GM10847 (cell line): Measurements from ENCODE around the gene BRI3.

Experiments used
- POLR2A ChIP-seq: IDR thresholded peaks from 2 replicates; pipeline ENCODE4 v1.6.1; 2011; ENCODE audit not compliant: insufficient read length; ENCODE audit errors: extremely low read depth

The BRI3 gene, protein sequence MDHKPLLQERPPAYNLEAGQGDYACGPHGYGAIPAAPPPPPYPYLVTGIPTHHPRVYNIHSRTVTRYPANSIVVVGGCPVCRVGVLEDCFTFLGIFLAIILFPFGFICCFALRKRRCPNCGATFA

DNA sequence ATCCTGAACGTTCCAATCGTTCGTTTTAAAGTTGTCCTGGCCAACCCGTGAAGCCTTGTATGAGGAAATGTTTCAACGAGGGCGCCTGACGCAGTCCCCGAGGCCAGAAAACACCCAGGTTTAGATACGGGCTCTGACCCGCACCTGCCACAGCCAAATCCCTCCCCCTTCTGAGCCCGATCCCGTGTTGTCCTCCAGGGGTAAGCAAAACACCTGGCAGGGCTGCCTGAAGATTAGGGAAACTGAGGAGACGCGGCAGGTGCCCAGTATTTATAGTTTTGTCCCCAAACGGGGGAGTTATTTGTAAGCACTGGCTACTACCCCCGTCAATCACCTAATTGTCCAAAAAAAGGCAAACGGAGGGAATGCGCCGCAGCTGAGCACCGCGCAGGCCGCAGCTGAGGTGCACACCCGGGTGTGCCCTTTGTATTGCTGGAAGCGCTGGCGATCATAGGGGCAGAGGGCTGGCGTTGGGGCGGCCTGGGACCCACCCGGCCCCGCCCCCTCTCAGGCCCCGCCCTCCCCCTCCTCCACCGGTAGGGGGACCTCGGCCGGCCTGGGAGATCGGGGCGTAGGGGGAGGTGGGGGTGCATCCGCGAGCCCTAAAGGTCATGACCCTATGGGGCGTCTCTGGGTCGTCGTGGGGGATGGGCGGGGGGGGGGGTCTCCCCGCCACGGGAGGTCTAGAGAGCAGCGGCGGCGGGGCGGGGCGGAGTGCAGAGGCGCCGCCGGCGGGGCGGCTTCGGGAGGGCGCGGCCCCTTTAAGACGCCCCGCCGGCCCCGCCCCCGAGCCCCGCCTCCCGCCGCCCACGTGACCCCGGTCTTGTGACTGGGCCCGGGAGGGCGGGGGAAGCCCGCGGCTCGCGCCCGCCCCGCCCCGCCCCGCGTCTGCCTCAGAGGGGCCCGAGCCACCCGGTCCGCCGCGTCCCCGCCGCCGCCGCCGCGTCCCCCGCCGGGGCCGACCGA lies at the start of gene BRI3:
TSS of gene BRI3 (plus strand) at position 896 of the 966 bp plus-strand sequence. CDS start 110 bp downstream, outside the sequence.
- TF ChIP-seq POLR2A = peak; percentile 67

DNA sequence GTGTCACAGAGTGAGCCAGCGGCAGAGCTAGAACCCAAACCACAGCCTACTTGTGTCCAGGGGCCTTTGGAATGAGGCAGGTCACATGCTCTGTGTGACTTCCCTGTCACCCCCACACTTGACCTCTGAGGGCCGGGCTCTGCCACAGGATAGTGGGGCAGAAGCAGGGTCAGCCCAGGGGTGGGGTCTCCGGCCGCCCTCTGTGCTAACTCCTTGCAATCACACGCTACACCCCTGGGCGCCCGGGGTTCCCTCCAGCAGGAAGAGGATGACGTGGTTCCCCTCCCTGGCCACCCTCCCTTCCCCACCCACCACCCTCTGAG lies 49.3 kb upstream of the BRI3 start:
- TF ChIP-seq POLR2A = no peak

DNA sequence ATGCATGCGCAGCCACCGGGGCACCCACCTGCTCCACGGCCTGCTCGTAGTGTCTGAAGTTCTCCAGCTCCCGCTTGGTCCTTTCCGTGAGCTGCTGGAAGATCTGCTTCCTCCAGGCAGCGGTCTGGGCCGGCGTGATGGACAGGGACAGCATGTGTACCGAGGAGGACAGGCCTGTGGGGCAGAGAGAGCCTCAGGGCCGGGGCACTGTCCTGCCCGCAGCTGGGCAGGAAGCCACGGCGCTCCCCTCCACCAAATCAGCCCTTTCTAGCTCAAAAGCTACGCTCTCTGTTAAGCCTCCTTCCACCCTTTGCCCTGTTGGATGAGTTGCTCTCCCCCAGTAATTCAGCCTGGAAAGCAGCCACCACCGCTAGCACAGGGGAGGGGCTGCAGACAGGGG lies 48.7 kb upstream of the BRI3 start:
- no peak for TF ChIP-seq POLR2A

DNA sequence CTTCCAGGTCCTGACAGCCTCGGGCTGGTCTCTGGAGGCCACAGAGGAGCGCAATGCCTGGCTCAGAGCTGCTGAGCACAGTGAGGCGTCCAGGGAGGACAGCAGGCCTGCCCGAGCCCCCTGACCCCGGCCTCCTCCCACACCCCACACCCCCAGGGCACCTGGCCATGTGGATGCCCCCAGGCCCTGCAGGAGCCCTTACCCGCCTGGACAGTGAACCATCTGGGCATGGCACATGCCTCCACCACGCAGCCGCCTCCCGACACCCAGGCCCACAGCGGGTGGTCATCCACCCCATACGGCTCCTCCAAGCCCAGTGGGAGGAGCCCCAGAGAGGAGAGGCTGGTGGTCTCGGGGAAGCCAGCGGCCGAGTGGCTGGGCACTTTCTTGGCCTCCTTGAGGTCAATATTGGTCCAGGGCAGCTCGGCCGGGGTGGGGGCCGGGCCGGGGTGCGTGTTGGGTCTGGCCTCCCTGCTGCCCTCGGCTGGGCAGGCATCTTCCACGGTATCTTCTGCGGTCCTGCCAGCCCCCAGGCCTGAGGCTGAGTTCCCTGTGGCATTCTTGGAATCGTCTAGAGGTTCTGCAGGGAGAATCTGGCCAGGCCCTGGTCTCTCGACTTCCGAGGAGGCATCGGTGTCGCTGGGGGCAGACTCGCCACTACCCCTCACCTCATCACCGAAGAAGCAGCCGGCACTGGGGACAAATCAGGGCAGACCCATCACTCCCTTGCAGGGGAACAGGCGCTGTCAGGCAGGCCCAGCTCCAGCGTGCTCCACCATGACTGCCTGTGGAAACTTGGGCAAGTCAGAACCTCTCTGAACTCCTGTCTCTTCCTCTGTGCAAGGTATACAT lies 48.0 kb upstream of the BRI3 start:
- TF ChIP-seq POLR2A = no peak

DNA sequence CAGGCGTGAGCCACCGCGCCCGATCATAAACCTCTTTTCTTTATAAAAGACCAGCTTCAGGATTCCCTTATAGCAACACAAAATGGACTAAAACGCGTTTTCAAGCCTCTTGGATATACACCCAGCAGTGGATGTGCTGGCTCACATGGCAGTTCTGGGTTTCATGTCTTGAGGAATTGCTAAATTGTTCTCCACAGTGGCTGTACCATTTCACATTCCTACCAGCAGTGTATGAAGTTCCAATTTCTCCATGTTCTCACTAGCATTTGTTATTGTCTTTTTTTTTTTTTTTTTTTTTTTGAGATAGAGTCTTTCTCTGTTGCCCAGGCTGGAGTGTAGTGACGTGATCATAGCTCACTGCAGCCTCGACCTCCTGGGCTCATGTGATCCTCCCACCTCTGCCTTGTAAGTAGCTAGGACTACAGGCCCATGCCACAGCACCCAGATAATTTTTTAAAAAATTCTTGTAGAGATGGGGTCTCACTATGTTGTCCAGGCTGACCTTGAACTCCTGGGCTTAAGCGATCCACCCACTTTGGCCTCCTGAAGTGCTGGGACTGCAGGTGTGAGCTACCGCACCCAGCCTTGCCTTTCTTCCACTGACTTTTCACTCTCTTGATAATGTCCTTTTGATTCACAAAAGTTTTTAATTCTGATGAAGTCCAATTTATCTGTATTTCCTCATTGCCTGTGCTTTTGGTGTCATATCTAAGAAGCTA lies 46.9 kb upstream of the BRI3 start:
- no peak for TF ChIP-seq POLR2A

DNA sequence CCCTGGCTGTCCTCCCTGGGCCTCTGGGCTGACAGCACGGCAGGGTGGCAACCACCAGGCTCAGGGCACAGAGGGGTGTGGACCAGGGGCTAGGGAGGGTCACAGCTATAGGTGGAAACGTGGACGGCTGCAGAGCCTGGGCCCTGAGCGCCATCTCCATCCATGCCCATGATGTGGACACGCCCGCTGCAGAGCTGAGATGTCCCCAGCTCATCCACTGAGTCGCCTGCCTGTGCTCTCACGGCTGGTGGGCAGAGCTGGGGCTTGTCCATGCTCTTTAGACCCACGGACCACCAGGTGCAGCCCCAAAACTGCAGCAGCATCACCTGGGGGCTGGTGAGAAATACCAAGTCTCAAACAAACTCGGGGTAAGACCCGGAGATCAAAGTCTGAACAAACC lies 45.6 kb upstream of the BRI3 start:
- no peak for TF ChIP-seq POLR2A

DNA sequence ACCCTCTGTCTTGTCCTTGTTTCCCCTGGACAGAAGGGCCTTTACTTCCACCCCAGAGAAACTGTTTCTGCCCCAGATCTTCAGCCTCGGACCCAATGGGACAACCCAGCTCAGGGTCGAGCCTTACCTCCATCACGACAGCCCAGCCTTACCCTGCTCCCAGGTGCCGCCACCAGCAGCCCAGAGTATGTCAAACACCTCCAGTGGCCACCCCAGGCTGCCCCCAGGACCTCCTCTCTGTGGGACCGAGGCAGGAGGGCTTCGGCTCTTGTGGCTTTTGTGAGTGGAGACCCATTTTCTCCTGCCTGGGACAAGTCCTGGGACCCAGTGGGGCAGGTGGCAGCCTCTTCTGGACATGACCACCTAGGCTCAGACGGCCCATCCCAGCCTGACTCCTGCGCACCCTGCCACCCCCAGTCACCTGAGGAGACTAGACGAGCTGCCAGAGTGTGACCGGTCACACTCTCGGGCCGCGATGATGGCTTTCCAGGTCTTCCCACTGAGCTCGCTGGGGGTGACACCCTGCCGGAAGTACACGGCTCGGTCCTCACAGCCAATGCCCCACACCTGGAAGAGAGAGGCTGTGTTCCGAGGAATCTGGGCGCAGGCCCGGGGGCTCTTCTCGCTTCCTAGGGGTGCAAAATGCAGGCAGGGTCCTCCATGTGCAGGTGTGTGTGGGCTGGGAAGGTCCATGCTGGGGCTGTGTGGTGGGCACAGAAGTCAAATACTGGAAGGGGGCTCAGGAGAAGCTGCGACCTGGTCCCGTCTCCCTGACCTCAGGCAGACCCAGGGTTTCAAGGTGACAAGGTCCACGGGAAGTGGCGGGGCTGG lies 44.9 kb upstream of the BRI3 start:
- no peak for TF ChIP-seq POLR2A

DNA sequence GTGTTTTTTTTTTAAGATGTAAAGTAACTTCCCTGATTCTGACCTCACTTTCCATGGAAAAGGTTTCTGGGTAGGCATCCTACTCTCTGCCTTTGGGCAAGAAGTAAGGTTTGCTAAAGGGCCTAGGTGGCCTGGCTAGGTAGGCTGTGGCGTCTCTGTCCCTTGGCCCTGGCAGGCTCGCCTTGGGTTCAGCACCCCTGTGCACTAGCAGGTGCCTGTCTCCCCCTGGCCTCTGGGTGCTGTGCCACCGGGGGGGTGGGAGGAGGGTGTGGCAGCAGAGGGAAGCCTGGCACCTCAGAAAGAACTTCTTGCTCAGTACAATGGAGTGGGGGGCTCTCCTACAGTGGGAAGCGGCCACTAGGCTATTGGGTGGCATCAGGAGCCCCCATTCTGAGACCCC lies 43.4 kb upstream of the BRI3 start:
- TF ChIP-seq POLR2A = no peak

DNA sequence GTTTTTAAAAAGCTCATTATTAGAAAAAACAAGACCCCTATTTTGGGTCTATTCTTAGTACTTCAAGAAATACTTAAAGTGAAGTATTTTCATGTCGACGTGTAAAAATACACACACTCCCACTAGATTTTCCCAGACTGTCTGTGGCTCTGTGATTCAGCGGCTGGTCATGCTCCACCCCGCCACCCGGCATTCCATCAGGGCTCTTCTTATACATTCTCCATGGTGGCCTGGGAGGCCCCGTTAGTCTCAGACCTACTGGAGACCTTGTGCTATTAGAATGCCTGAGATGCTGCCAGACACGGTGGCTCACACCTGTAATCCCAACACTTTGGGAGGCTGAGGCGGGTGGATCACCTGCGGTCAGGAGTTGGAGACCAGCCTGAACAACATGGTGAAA lies 42.5 kb upstream of the BRI3 start:
- TF ChIP-seq POLR2A = no peak

DNA sequence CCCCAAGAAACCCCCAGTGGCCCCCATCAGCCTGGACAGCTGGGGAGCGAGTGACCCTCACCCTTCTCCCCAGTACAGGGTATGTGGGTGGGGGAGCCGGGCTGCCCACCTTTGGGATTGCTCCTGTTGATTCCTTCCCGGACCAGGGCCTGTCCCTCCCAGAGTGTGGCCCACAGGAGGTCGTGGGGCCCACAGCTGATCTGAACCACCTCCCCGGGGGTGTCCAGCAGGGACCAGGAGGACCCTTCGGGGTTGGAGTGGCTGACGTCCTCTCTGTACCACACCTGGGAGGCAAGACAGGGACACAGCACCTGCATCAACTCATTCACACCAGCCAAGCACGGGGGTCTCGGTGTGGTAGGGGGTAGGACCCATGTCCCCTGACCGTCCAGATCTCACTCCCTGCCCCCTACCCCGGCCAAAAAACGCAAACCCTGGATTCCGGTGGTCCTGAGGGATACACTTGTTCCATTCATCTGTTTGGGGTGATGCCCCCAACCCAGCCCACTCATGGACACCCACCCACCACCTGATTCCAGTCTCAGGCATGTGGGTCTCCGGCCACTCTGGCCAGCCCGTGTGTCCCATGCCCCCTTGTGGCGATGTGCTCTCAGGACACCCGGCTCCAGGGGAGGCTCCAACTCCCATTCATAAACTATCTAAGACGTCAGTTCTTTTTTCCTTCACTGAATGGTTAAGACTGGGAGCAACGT lies 40.4 kb upstream of the BRI3 start:
- TF ChIP-seq POLR2A = no peak

DNA sequence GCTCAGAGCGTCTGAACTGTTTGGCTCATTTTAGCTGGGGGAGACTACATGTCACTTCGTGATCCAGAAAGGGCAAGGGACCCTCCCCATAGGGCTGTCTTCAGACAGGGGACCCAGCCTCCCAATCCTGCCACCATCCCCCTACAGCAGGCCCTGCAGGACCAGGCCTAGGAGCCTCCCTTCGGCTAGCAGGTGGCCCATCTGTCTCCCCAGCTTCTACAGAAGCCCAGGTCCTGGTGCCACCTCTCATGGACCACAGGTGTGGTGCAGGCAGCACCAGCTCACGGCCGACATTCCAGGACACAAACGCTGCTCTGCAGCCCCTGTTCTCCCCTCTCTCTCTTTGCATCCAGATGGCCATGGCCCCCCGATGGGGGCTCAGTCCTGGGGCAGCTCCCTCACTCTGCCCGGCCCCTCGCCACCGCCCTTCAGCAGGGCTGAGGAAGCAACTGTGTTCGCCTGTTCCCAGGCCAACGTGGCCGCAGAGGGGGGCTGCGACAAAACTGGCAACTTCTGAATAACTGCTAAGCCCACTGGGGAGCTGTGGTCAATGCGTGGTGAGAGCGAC lies 39.7 kb upstream of the BRI3 start:
- TF ChIP-seq POLR2A = no peak

DNA sequence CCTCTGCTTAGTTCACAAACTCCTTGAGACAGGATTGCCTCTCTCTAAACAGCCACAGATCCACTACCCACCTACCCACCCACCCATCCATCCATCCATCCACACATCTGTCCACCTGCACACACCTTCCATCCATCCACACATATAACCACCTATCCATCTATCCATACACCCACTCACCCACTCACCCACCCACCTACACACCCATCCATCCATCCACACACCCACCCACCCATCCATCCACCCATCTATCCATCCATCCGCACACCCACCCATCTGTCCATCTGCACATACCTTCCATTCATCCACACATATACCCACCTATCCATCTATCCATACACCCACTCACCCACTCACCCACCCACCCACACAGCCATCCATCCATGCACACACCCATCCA lies 39.1 kb upstream of the BRI3 start:
- no peak for TF ChIP-seq POLR2A

DNA sequence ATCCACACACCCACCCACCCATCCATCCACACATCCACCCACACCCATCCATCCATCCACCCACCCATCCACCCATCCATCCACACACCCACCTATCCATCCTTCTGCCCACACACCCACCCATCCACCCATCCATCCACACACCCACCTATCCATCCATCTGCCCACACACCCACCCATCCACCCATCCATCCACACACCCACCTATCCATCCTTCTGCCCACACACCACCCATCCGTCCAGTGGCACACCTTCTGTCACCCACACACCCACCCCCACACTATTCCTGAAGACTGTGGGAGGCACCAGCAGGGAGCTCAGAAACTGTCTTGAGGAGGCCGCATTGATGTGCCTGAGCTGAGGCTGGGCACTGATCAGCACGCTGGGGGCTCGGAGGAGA lies 38.6 kb upstream of the BRI3 start:
- TF ChIP-seq POLR2A = no peak

DNA sequence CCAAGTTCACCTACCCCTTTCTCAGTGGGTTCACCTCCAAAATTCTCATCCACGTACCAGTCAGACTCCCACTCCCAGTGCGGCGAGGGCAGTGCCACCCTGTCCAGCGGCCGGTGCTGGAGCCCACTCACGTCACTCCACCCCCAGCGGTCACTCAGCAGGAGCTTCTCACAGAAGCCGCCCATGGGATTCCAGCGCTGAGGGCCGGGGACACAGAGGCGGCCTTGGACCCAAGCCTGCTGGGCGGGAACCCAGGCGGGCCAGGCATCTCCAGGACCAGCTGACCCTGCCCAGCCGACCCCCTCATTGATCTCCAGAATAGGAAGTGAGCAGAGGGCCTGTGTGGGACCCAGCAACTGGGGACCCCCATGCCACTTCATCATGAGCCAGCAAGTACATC lies 36.6 kb upstream of the BRI3 start:
- TF ChIP-seq POLR2A = no peak

DNA sequence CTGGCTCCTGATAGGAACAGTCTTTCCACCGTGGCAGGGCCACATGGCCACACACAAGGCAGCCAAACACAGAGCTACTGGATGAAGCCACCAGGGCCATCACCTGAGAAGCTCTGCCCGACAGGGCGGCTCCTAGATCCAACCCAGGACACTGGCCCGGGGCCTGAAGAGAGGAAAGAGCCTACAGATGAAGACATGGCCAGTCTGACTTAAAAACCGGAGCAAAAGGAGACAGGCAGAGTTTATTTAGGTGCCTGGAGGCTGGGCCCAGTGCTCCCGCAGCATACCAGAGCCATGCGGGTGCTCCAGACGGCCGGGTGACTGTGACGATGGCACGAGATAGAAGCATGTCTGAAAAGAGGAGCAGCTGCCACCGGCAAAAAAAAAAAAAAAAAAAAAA lies 33.3 kb upstream of the BRI3 start:
- no peak for TF ChIP-seq POLR2A
